GM19438 (cell line): ENCODE results near the gene CCDC195.
A peak's percentile ranks its signal among the peaks of the same experiment; 100 is the strongest.

Experiments used
- ATAC-seq: cut with Tn5 transposase; IDR thresholded peaks from one replicate; pipeline ENCODE4 v1.9.1; 2021; ENCODE audit warnings: low read depth; ENCODE audit not compliant: unreplicated experiment

CCDC195 gene

GRCh38 chr2:224716201-224716600, at the start of gene CCDC195:
Gene CCDC195, minus strand, starts transcription at chr2:224716365. Its CDS starts 0 bp downstream, at chr2:224716365.
- no peak for ATAC-seq

- ATAC-seq, result peak; percentile 75
Measured at GRCh38 chr2:224764565-224765236, 48.5 kb upstream of the CCDC195 start.

GRCh38 chr2:224757934-224758548, 41.9 kb upstream of the CCDC195 start:
- ATAC-seq, result no peak

- no peak for ATAC-seq
Measured at GRCh38 chr2:224753743-224754540, 37.8 kb upstream of the CCDC195 start.

- peak; percentile 67 for ATAC-seq
Measured at GRCh38 chr2:224751996-224752698, 36.0 kb upstream of the CCDC195 start.

GRCh38 chr2:224749136-224749535, 33.0 kb upstream of the CCDC195 start:
- ATAC-seq, result no peak

GRCh38 chr2:224747765-224748164, 31.6 kb upstream of the CCDC195 start:
- no peak for ATAC-seq

GRCh38 chr2:224736227-224736626, 20.1 kb upstream of the CCDC195 start:
- no peak for ATAC-seq

GRCh38 chr2:224734949-224735348, 18.8 kb upstream of the CCDC195 start:
- ATAC-seq, result no peak

- ATAC-seq, result no peak
Measured at GRCh38 chr2:224731665-224732064, 15.5 kb upstream of the CCDC195 start.

- ATAC-seq, result no peak
Measured at GRCh38 chr2:224729435-224729834, 13.3 kb upstream of the CCDC195 start.

- ATAC-seq, result no peak
Measured at GRCh38 chr2:224724331-224724730, 8.2 kb upstream of the CCDC195 start.

- ATAC-seq, result peak; percentile 58
Measured at GRCh38 chr2:224723586-224724217, 7.5 kb upstream of the CCDC195 start.

- no peak for ATAC-seq
Measured at GRCh38 chr2:224722770-224723169, 6.6 kb upstream of the CCDC195 start.

- ATAC-seq, result no peak
Measured at GRCh38 chr2:224722250-224722649, 6.1 kb upstream of the CCDC195 start.

GRCh38 chr2:224716921-224717320, 756 bp upstream of the CCDC195 start:
- no peak for ATAC-seq

- ATAC-seq, result no peak
Measured at GRCh38 chr2:224711859-224712665, 4.1 kb downstream of the CCDC195 start.

GRCh38 chr2:224711381-224711780, 4.8 kb downstream of the CCDC195 start:
- ATAC-seq, result no peak

GRCh38 chr2:224709301-224709700, 6.9 kb downstream of the CCDC195 start:
- no peak for ATAC-seq

GRCh38 chr2:224694502-224694901, 21.7 kb downstream of the CCDC195 start:
- no peak for ATAC-seq
